Measurements from ENCODE around the gene GRID2. TPM values are rescaled to one million over a fixed set of nuclear protein-coding genes. Genes with fewer than 3 reads are reported as not detected.

The GRID2 gene
- polyA plus RNA-seq, 1 of the 3 experiments (the other 2 are of a cell fraction), result not detected

GRCh38 chr4:92514627-92515026, 210.9 kb downstream of the GRID2 start:
- Histone ChIP-seq H3K79me2 (ENCODE audit: insufficient read depth) (no peaks in the 10 kb centered on the region), H3K4me2 (no peak overlapping the region), H2AFZ (ENCODE audit: low read depth) (no peak overlapping the region), H3K9me2 (no peaks in the 10 kb centered on the region), H3K27me3 (ENCODE audit: insufficient read depth) (no peaks in the 10 kb centered on the region), H4K20me1 (ENCODE audit: insufficient read depth) (no peaks in the 10 kb centered on the region), H3K27ac (ENCODE audit: low read depth in 2 of 2, low read length in 1 of 2) (no peak overlapping the region), H3F3A (replicated peaks; ENCODE audit: insufficient read depth) (no peaks in the 10 kb centered on the region), H3K4me3 (ENCODE audit: low read depth in 2 of 2, low read length in 1 of 2) (no peak overlapping the region), H3K9ac (no peak overlapping the region), H3K9me3 (no peaks in the 10 kb centered on the region), H3K4me1 (ENCODE audit: control insufficient read depth in 1 of 2, insufficient read depth in 2 of 2, low read depth in 1 of 2, low read length in 1 of 2) (no peaks in the 10 kb centered on the region; a peak in 1 of 4 replicates), H3K36me3 (replicated peaks in 1 of 2; ENCODE audit: control insufficient read depth in 1 of 2, insufficient read depth in 2 of 2, low read length in 1 of 2) (no peaks in the 10 kb centered on the region)
- 48% methylated on average over 1 of the region's 1 CpG for WGBS (ENCODE audit: low lambda C conversion rate)
- CTCF ChIA-PET, result no interaction called here
- DNase-seq, result no peak
- POLR2A ChIA-PET, result no interaction called here
- TF ChIP-seq MAX (IDR thresholded peaks at IDR 0.05; ENCODE audit: low read depth), result no peak
- TF ChIP-seq FOSL2 (IDR thresholded peaks at IDR 0.05; ENCODE audit: borderline replicate concordance, low read depth), result no peak
- TF ChIP-seq ZBTB33 (IDR thresholded peaks at IDR 0.05; ENCODE audit: borderline replicate concordance, low read depth), result no peak
- TF ChIP-seq RXRA (IDR thresholded peaks at IDR 0.05; ENCODE audit: borderline replicate concordance, low read depth), result no peak
- TF ChIP-seq POLR2AphosphoS5 (IDR thresholded peaks at IDR 0.05; ENCODE audit: low read depth, low read length), result no peak
- no peak for TF ChIP-seq CTCF (IDR thresholded peaks at IDR 0.05)
- no peak for TF ChIP-seq NRF1 (IDR thresholded peaks at IDR 0.05; ENCODE audit: low read depth, low read length)
- no peak for TF ChIP-seq REST (IDR thresholded peaks at IDR 0.05; ENCODE audit: low read depth, low read length)
- no peak for TF ChIP-seq MXI1 (IDR thresholded peaks at IDR 0.05; ENCODE audit: low read depth, low read length)
- no peak for TF ChIP-seq RAD21 (IDR thresholded peaks at IDR 0.05; ENCODE audit: low read length)

All from SK-N-SH (cell line).